ENCODE data around the gene ATP13A1. TPM values are rescaled to one million over a fixed set of nuclear protein-coding genes. Genes with fewer than 3 reads are reported as not detected.

Gene ATP13A1
- polyA plus RNA-seq, 1 of the 3 experiments (the other 2 are of a cell fraction): 67.9 TPM

- no peak overlapping the region for H3K9ac ChIP-seq
- ChIA-PET CTCF (interaction anchor here (2.5 to 6.6 kb wide), 2 partner anchors 11 to 123 kb away, joined by 12 to 45 read pairs; partner anchors contain the start of gene GMIP), POLR2A (interaction anchor here (0.6 kb wide), 1 partner anchor 10 kb away, joined by 3 read pairs; no protein-coding TSS in a partner anchor)
- H2AFZ ChIP-seq (ENCODE audit: low read depth): no peak overlapping the region
- no peaks in the 10 kb centered on the region for H3K27me3 ChIP-seq (ENCODE audit: insufficient read depth)
- H3K9me2 ChIP-seq: no peaks in the 10 kb centered on the region
- H3K4me2 ChIP-seq: no peak overlapping the region
- H3K9me3 ChIP-seq: no peaks in the 10 kb centered on the region
- peaks cover 14% of the 10 kb centered on the region for H4K20me1 ChIP-seq (ENCODE audit: insufficient read depth)
- no peak overlapping the region; a peak in 1 of 4 replicates for H3K27ac ChIP-seq (ENCODE audit: low read depth in 2 of 2, low read length in 1 of 2)
- no peak for TF ChIP-seq TEAD4 (IDR thresholded peaks at IDR 0.05; ENCODE audit: borderline replicate concordance, insufficient read depth)
- no peak for TF ChIP-seq JUND (IDR thresholded peaks at IDR 0.05)
- TF ChIP-seq YY1 (IDR thresholded peaks at IDR 0.05; ENCODE audit: low read depth): no peak
- TF ChIP-seq USF2 (IDR thresholded peaks at IDR 0.05; ENCODE audit: borderline replicate concordance, low read depth, low read length): no peak
- TF ChIP-seq EP300 (IDR thresholded peaks at IDR 0.05; ENCODE audit: borderline replicate concordance in 1 of 2, low read depth in 1 of 2, low read length in 1 of 2): no peak
- DNase-seq: peak; percentile 28
- peaks cover 20 to 87% of the 10 kb centered on the region in 2 experiments for H3K36me3 ChIP-seq (replicated peaks in 1 of 2; ENCODE audit: control insufficient read depth in 1 of 2, insufficient read depth in 2 of 2, low read length in 1 of 2)
- H3K4me3 ChIP-seq (ENCODE audit: low read depth in 2 of 2, low read length in 1 of 2): no peak overlapping the region
- peaks cover 0 to 2% of the 10 kb centered on the region in 2 experiments; a peak in 1 of 4 replicates for H3K4me1 ChIP-seq (ENCODE audit: control insufficient read depth in 1 of 2, insufficient read depth in 2 of 2, low read depth in 1 of 2, low read length in 1 of 2)
- WGBS (ENCODE audit: low lambda C conversion rate): 95% methylated on average over 10 of the region's 27 CpGs
- H3F3A ChIP-seq (replicated peaks; ENCODE audit: insufficient read depth): no peaks in the 10 kb centered on the region
- peaks cover 24% of the 10 kb centered on the region for H3K79me2 ChIP-seq (ENCODE audit: insufficient read depth)
Observed at GRCh38 chr19:19655641-19656343, 7.7 kb downstream of the ATP13A1 start.

- Histone ChIP-seq H3K4me2 (no peak overlapping the region), H3K9me3 (no peaks in the 10 kb centered on the region), H3K36me3 (replicated peaks in 1 of 2; ENCODE audit: control insufficient read depth in 1 of 2, insufficient read depth in 2 of 2, low read length in 1 of 2) (peaks cover 20 to 93% of the 10 kb centered on the region in 2 experiments), H3K4me1 (ENCODE audit: control insufficient read depth in 1 of 2, insufficient read depth in 2 of 2, low read depth in 1 of 2, low read length in 1 of 2) (peaks cover 0 to 2% of the 10 kb centered on the region in 2 experiments; a peak in 1 of 4 replicates), H3F3A (replicated peaks; ENCODE audit: insufficient read depth) (no peaks in the 10 kb centered on the region), H3K9ac (no peak overlapping the region), H3K27ac (ENCODE audit: low read depth in 2 of 2, low read length in 1 of 2) (no peak overlapping the region), H3K4me3 (ENCODE audit: low read depth in 2 of 2, low read length in 1 of 2) (no peak overlapping the region), H3K27me3 (ENCODE audit: insufficient read depth) (no peaks in the 10 kb centered on the region), H3K79me2 (ENCODE audit: insufficient read depth) (peaks cover 18% of the 10 kb centered on the region), H4K20me1 (ENCODE audit: insufficient read depth) (peaks cover 7% of the 10 kb centered on the region), H2AFZ (ENCODE audit: low read depth) (no peak overlapping the region), H3K9me2 (no peaks in the 10 kb centered on the region)
- ChIA-PET POLR2A (interaction anchor here (0.6 kb wide), 1 partner anchor 10 kb away, joined by 3 read pairs; no protein-coding TSS in a partner anchor), CTCF (interaction anchor here (0.6 to 6.6 kb wide), 3 partner anchors 11 to 124 kb away, joined by 3 to 45 read pairs (median 12); partner anchors contain the start of gene GMIP)
- 93% methylated on average over 14 of the region's 22 CpGs for WGBS (ENCODE audit: low lambda C conversion rate)
- peak; percentile 19 for DNase-seq
- TF ChIP-seq NFIC (IDR thresholded peaks at IDR 0.05; ENCODE audit: borderline replicate concordance): no peak
- TF ChIP-seq RFX5 (IDR thresholded peaks at IDR 0.05; ENCODE audit: low read length): no peak
- no peak for TF ChIP-seq MAX (IDR thresholded peaks at IDR 0.05; ENCODE audit: low read depth)
- TF ChIP-seq CHD2 (IDR thresholded peaks at IDR 0.05; ENCODE audit: low read length, partially characterized antibody): no peak
- no peak for TF ChIP-seq TAF1 (IDR thresholded peaks at IDR 0.05; ENCODE audit: borderline replicate concordance, low read depth, low read length)
- TF ChIP-seq REST (IDR thresholded peaks at IDR 0.05; ENCODE audit: low read depth, low read length): no peak
- TF ChIP-seq MXI1 (IDR thresholded peaks at IDR 0.05; ENCODE audit: low read depth, low read length): no peak
- no peak for TF ChIP-seq SMC3 (IDR thresholded peaks at IDR 0.05; ENCODE audit: low read depth, low read length)
- no peak for TF ChIP-seq RAD21 (IDR thresholded peaks at IDR 0.05; ENCODE audit: low read length)
- no peak for TF ChIP-seq USF2 (IDR thresholded peaks at IDR 0.05; ENCODE audit: borderline replicate concordance, low read depth, low read length)
- TF ChIP-seq TEAD4 (IDR thresholded peaks at IDR 0.05; ENCODE audit: borderline replicate concordance, insufficient read depth): no peak
- no peak for TF ChIP-seq ZBTB33 (IDR thresholded peaks at IDR 0.05; ENCODE audit: borderline replicate concordance, low read depth)
- TF ChIP-seq YY1 (IDR thresholded peaks at IDR 0.05; ENCODE audit: low read depth): no peak
- no peak for TF ChIP-seq FOSL2 (IDR thresholded peaks at IDR 0.05; ENCODE audit: borderline replicate concordance, low read depth)
- TF ChIP-seq JUND (IDR thresholded peaks at IDR 0.05): no peak
Observed at GRCh38 chr19:19655051-19655594, 8.4 kb downstream of the ATP13A1 start.
